HEK293T (cell line): ENCODE data around the gene KCNQ1.

Experiments used
- CTCF ChIA-PET: fragments of 350-600 bp; formaldehyde crosslinking; extraction: SDS; loops from one replicate; lab custom pipeline; 2021; ENCODE audit warnings: antibody characterized with exemption, inconsistent platforms; lab: Yijun Ruan, JAX
- POLR2A ChIA-PET: fragments of 350-600 bp; formaldehyde crosslinking; extraction: SDS; loops from one replicate; lab custom pipeline; 2020; ENCODE audit warnings: antibody characterized with exemption, inconsistent platforms; lab: Yijun Ruan, JAX
- DNase-seq: peaks from one replicate; pipeline ENCODE4 v3.0.0; 2012; ENCODE audit warnings: mixed read lengths; ENCODE audit errors: extremely low spot score
- ARNT ChIP-seq: fragments of 450-650 bp; IDR thresholded peaks from 2 replicates; pipeline ENCODE4 v1.6.1; 2017; ENCODE audit warnings: mild to moderate bottlenecking
- BHLHE40 ChIP-seq: fragments of 450-650 bp; IDR thresholded peaks from 2 replicates; pipeline ENCODE4 v1.6.1; 2016; ENCODE audit warnings: mild to moderate bottlenecking, moderate library complexity, borderline replicate concordance
- CTBP1 ChIP-seq: fragments of 450-650 bp; IDR thresholded peaks from 2 replicates; pipeline ENCODE4 v1.6.1; 2016; ENCODE audit warnings: borderline replicate concordance
- ELF4 ChIP-seq: fragments of 450-650 bp; IDR thresholded peaks from 2 replicates; pipeline ENCODE4 v1.6.1; 2017; ENCODE audit warnings: antibody characterized with exemption
- FOXA1 ChIP-seq: fragments of 450-650 bp; IDR thresholded peaks from 2 replicates; pipeline ENCODE4 v1.6.1; 2016; ENCODE audit warnings: mild to moderate bottlenecking
- FOXK2 ChIP-seq: fragments of 450-650 bp; IDR thresholded peaks from 2 replicates; pipeline ENCODE4 v1.6.1; 2016; ENCODE audit warnings: mild to moderate bottlenecking
- FOXM1 ChIP-seq: fragments of 450-650 bp; IDR thresholded peaks from 2 replicates; pipeline ENCODE4 v1.6.1; 2017; ENCODE audit warnings: mild to moderate bottlenecking, borderline replicate concordance
- HDGF ChIP-seq: fragments of 450-650 bp; IDR thresholded peaks from 2 replicates; pipeline ENCODE4 v1.6.1; 2017; ENCODE audit warnings: antibody characterized with exemption, borderline replicate concordance
- L3MBTL2 ChIP-seq: fragments of 450-650 bp; conservative IDR thresholded peaks from 2 replicates; pipeline ENCODE4 v1.6.1; 2016; ENCODE audit warnings: mild to moderate bottlenecking
- LEF1 ChIP-seq: fragments of 450-650 bp; IDR thresholded peaks from 2 replicates; pipeline ENCODE4 v1.6.1; 2017; ENCODE audit warnings: mild to moderate bottlenecking, borderline replicate concordance
- NFRKB ChIP-seq: fragments of 450-650 bp; IDR thresholded peaks from 2 replicates; pipeline ENCODE4 v1.6.1; 2016; ENCODE audit warnings: mild to moderate bottlenecking, moderate library complexity
- SP1 ChIP-seq: fragments of 450-650 bp; IDR thresholded peaks from 2 replicates; pipeline ENCODE4 v1.6.1; 2017
- SUZ12 ChIP-seq: fragments of 450-650 bp; IDR thresholded peaks from 2 replicates; pipeline ENCODE4 v1.6.1; 2016; ENCODE audit warnings: mild to moderate bottlenecking
- TARDBP ChIP-seq: fragments of 450-650 bp; IDR thresholded peaks from 2 replicates; pipeline ENCODE4 v1.6.1; 2016
- ZNF384 ChIP-seq: fragments of 450-650 bp; IDR thresholded peaks from 2 replicates; pipeline ENCODE4 v1.6.1; 2016
- TF ChIP-seq, protein P1 (sequence below): fragments of 450-650 bp; IDR thresholded peaks from 2 replicates; pipeline ENCODE4 v1.6.1; 2016

The KCNQ1 gene

DNA sequence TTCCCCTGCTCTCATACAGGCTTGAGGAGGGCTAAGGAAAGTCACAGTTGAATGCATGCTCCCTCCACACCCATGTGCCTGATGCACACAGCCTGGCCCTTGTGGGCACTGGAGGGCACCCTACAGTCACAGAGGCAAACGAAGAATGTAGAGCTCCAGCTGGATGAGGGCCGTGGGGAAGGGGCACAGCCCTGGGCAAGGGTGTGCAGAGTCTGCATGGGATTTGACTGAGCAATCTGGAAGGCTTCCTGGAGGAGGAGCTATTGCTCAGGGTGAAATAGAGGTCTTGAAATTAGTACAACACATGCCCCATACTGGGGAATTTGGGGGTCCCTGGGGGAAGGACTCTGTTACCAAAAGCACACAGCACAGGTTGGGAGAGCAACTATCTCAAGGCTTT, 64.0 kb downstream of the KCNQ1 start:
- TF ChIP-seq ARNT, result no peak
- CTCF ChIA-PET, result no interaction called here
- POLR2A ChIA-PET, result no interaction called here
- DNase-seq, result no peak

- no peak for DNase-seq
- ChIA-PET POLR2A (no interaction called here), CTCF (no interaction called here)
- TF ChIP-seq ARNT, result no peak
- no peak for TF ChIP-seq SUZ12
- TF ChIP-seq FOXK2, result no peak
- TF ChIP-seq LEF1, result no peak
- no peak for TF ChIP-seq SP1
- no peak for TF ChIP-seq TARDBP
- TF ChIP-seq HDGF, result no peak
- TF ChIP-seq BHLHE40, result no peak
- no peak for TF ChIP-seq ELF4
- no peak for TF ChIP-seq NFRKB
- TF ChIP-seq CTBP1, result no peak
- no peak for TF ChIP-seq L3MBTL2
- TF ChIP-seq FOXM1, result no peak
- TF ChIP-seq, protein P1, sequence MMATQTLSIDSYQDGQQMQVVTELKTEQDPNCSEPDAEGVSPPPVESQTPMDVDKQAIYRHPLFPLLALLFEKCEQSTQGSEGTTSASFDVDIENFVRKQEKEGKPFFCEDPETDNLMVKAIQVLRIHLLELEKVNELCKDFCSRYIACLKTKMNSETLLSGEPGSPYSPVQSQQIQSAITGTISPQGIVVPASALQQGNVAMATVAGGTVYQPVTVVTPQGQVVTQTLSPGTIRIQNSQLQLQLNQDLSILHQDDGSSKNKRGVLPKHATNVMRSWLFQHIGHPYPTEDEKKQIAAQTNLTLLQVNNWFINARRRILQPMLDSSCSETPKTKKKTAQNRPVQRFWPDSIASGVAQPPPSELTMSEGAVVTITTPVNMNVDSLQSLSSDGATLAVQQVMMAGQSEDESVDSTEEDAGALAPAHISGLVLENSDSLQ, result no peak
- no peak for TF ChIP-seq FOXA1
- TF ChIP-seq ZNF384, result no peak
Observed at GRCh38 chr11:2509481-2510001, 64.7 kb downstream of the KCNQ1 start.

DNA sequence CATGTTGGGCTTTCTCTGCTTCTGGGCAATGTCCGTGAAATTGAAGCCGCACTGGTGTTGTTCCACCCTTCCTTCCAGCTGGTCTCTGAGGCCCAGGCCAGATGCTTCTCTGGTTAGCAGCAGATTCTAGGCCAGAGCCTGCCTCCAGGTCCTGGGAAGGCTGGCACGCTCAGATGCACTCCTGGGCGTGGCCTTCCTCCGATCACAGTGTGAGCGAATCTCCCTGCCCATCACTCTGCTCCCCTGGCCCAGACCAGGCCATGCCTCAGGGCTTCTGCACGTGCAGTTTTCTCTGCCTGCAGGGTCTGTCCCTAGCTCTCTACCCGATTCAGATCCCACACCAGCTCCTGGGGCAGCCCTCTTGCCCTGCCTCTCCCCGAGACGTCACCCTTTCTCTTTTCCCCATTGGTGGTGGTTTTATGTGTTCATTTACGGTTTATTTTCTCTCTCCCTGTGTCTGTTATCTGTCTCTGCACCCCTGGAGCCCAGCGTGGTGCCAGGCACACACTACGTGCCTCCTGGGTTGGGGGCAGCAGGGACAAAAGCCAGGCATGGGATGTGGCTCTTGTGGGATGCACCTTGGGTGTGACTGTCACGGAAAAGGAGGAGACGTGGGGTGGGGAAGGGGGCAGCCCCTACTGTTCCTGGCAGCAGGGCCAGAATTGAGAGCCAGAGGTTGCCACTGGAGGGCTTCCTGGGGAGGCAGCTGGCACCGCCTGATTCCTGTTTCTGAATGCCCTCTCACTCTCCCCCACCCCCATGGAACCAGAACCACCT, 66.0 kb downstream of the KCNQ1 start:
- no peak for DNase-seq
- TF ChIP-seq FOXK2, result no peak
- TF ChIP-seq FOXM1, result no peak
- TF ChIP-seq FOXA1, result no peak
- TF ChIP-seq SUZ12, result no peak
- no peak for TF ChIP-seq HDGF
- TF ChIP-seq SP1, result no peak
- no peak for TF ChIP-seq ELF4
- POLR2A ChIA-PET, result no interaction called here
- CTCF ChIA-PET, result interaction anchor here (0.6 kb wide), 1 partner anchor 615 kb away, joined by 8 read pairs; no protein-coding TSS in a partner anchor

DNA sequence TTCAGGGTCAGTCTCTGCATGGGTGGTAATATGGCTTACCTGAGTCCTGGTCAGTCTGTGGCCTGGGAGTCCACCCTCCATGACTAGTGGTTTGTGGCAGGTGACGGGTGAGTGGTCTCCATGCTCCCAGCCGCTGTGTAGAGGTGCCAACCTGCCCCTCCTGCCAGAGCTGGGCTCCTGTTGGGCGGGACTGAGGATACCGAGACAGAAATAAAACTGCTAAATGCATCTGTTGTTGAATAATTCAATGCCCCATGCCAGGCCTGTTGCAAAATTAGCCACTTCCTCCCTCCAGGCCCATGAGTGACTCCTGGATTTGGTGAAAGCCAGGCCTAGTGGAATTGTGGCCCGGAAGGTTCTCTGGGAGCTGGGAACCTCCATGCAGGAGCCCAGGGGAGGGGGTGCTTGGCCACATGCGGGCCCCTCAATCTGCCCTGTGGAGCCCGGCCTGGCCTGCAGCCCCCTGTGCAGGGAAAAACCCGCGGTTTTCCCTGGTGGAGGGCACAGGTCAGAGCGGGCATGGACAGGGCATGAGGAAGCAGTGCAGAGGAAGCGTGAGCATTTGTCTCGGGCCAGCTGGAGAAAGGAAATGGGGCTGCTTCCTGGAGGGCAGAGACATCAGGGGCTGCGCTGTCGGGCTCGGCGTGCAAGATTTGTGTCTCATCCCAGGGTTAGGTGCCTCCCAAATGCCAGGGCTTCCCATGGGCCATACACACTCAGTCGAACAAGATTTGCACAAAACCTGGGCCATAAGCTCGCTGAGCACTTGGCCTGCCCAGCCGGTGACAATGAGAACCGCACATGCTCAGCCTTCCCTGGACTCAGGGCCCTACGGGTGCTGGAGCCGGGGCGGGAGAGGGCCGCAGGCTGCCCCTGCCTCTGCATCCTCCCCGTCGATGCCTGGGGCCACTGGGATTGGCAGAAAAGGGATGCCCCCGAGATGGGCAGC, 66.9 kb downstream of the KCNQ1 start:
- DNase-seq, result no peak
- POLR2A ChIA-PET, result no interaction called here

GRCh38 chr11:2512431-2513407, 67.9 kb downstream of the KCNQ1 start:
- POLR2A ChIA-PET, result no interaction called here
- CTCF ChIA-PET, result no interaction called here
- DNase-seq, result no peak

More for the DNA sequence above, 66.9 kb downstream of the KCNQ1 start:
- TF ChIP-seq HDGF, result no peak
- no peak for TF ChIP-seq TARDBP
- TF ChIP-seq SUZ12, result no peak
- CTCF ChIA-PET, result no interaction called here

More at GRCh38 chr11:2512431-2513407, 67.9 kb downstream of the KCNQ1 start:
- TF ChIP-seq LEF1 (no peak), ARNT (no peak), BHLHE40 (no peak), NFRKB (no peak), FOXM1 (no peak), SP1 (no peak), L3MBTL2 (no peak), FOXA1 (no peak), ZNF384 (no peak), TARDBP (no peak), FOXK2 (no peak), HDGF (no peak), CTBP1 (no peak)
- TF ChIP-seq, protein P1, result no peak
